HepG2 (cell line): ENCODE measurements around the gene NOP58. TPM values are rescaled to one million over a fixed set of nuclear protein-coding genes. Genes with fewer than 3 reads are reported as not detected.
A peak's percentile ranks its signal among the peaks of the same experiment; 100 is the strongest.

Source experiments
- ATAC-seq: fragments of 200-7000 bp; cut with Tn5 transposase; 3 replicates; pipeline ENCODE4 v1.9.1; 2020; ENCODE audit warnings: mild to moderate bottlenecking, moderate library complexity
- BruUV-seq: library from RNA; stranded (reverse); fragments of 400-500 nt; replicated peaks from 2 replicates; lab custom pipeline; 2021; lab: Mats Ljungman, UMichigan
- CTCF ChIA-PET: fragments of 300-600 bp; formaldehyde crosslinking; extraction: SDS; loops from one replicate; lab custom pipeline; 2021; ENCODE audit warnings: low total read pairs, inconsistent platforms, low intra/inter-chr PET ratio; lab: Yijun Ruan, JAX
- POLR2A ChIA-PET: fragments of 350-600 bp; sonication (Branson Sonifier 250); formaldehyde crosslinking; loops from one replicate; lab custom pipeline; 2020; ENCODE audit warnings: antibody characterized with exemption, inconsistent platforms; lab: Yijun Ruan, JAX
- DNase-seq: peaks from one replicate; pipeline ENCODE4 v3.0.0-alpha.2; 2015; ENCODE audit warnings: low spot score
- FAIRE-seq: peaks from 3 replicates; lab custom pipeline; 2011; peaks lifted over from hg19 to GRCh38; lab: Jason Lieb, UNC
- H2AFZ ChIP-seq: one replicate; pipeline ENCODE4 v1.6.1; 2011; ENCODE audit warnings: low read length, inconsistent platforms
- H3K27ac ChIP-seq: fragments of 300-600 bp; 3 replicates; pipeline ENCODE4 v1.8.0; 2011; ENCODE audit warnings: mixed run types, mild to moderate bottlenecking, mixed read lengths, low read length, inconsistent platforms; ENCODE audit not compliant: insufficient read depth; ENCODE audit errors: extremely low read length
- H3K27me3 ChIP-seq, 2 experiments: fragments of 200-600 bp in 1 of 2; 2 replicates in 1 of 2; 3 replicates in 1 of 2; pipeline versions ENCODE4 v1.6.0 to v1.8.0; 2011; ENCODE audit warnings: low read length in 2 of 2, mild to moderate bottlenecking in 2 of 2, moderate library complexity in 2 of 2, inconsistent platforms in 1 of 2; ENCODE audit not compliant: insufficient read depth in 2 of 2, control insufficient read depth in 1 of 2
- H3K36me3 ChIP-seq, 2 experiments: fragments of 200-600 bp in 1 of 2; replicated peaks in 1 of 2; 2 replicates in 1 of 2; 3 replicates in 1 of 2; pipeline versions ENCODE4 v1.5.1 to v1.8.0; 2011; ENCODE audit warnings: low read length in 2 of 2, inconsistent platforms in 1 of 2; ENCODE audit not compliant: insufficient read depth in 2 of 2, control insufficient read depth in 1 of 2
- H3K4me1 ChIP-seq: 2 replicates; pipeline ENCODE4 v1.5.1; 2012; ENCODE audit warnings: low read length, inconsistent platforms; ENCODE audit not compliant: insufficient read depth
- H3K4me2 ChIP-seq: 2 replicates; pipeline ENCODE4 v1.6.0; 2011; ENCODE audit warnings: low read depth, low read length, inconsistent platforms
- H3K4me3 ChIP-seq, 3 experiments: fragments of 200-600 bp in 1 of 3; sonication (generic), shearing (Covaris generic) in 1 of 3; replicated peaks in 1 of 3; 2 replicates each; pipeline ENCODE4 v1.5.1; 2011 to 2016; ENCODE audit warnings: low read length in 3 of 3, inconsistent platforms in 2 of 3, low read depth in 2 of 3, mild to moderate bottlenecking in 2 of 3, control low read depth in 1 of 3, mixed read lengths in 1 of 3; ENCODE audit not compliant: insufficient read depth in 1 of 3
- H3K79me2 ChIP-seq: one replicate; pipeline ENCODE4 v1.6.1; 2011; ENCODE audit warnings: low read length, inconsistent platforms; ENCODE audit not compliant: insufficient read depth
- H3K9ac ChIP-seq: 2 replicates; pipeline ENCODE4 v1.6.0; 2011; ENCODE audit warnings: mild to moderate bottlenecking, low read depth, low read length, inconsistent platforms; ENCODE audit not compliant: insufficient read depth
- H3K9me3 ChIP-seq: 2 replicates; pipeline ENCODE4 v1.5.1; 2012; ENCODE audit warnings: mild to moderate bottlenecking, low read length
- H4K20me1 ChIP-seq: 2 replicates; pipeline ENCODE4 v1.6.0; 2011; ENCODE audit warnings: inconsistent platforms, mild to moderate bottlenecking, low read length, moderate library complexity; ENCODE audit not compliant: insufficient read depth
- GABPB1 ChIP-seq: IDR thresholded peaks from 2 replicates; pipeline ENCODE4 v1.6.1; 2016; ENCODE audit warnings: mild to moderate bottlenecking, missing genetic modification reagents, moderate library complexity, missing compliant biosample characterization
- HDAC2 ChIP-seq: sonication (generic); formaldehyde crosslinking; IDR thresholded peaks from 2 replicates; pipeline ENCODE4 v1.4.0; 2020; ENCODE audit warnings: missing genetic modification reagents
- HOXA3 ChIP-seq: sonication (generic); formaldehyde crosslinking; IDR thresholded peaks from 2 replicates; pipeline ENCODE4 v1.5.0; 2020; ENCODE audit warnings: missing genetic modification reagents
- RBM22 ChIP-seq: fragments of 200-400 bp; formaldehyde crosslinking; optimal IDR thresholded peaks from 2 replicates; pipeline ENCODE3; 2017; ENCODE audit warnings: mild to moderate bottlenecking, low read length, moderate library complexity
- SALL1 ChIP-seq: sonication (generic); formaldehyde crosslinking; IDR thresholded peaks from 2 replicates; pipeline ENCODE4 v1.8.0; 2022; ENCODE audit warnings: mild to moderate bottlenecking, missing genetic modification reagents
- TBX2 ChIP-seq: sonication (generic); formaldehyde crosslinking; IDR thresholded peaks from 2 replicates; pipeline ENCODE4 v1.5.0; 2020; ENCODE audit warnings: missing genetic modification reagents, mild to moderate bottlenecking, borderline replicate concordance
- ZNF121 ChIP-seq: sonication (generic); formaldehyde crosslinking; IDR thresholded peaks from 2 replicates; pipeline ENCODE4 v1.5.0; 2020; ENCODE audit warnings: mild to moderate bottlenecking, missing genetic modification reagents
- ZNF251 ChIP-seq: sonication (generic); formaldehyde crosslinking; IDR thresholded peaks from 2 replicates; pipeline ENCODE4 v1.9.0; 2021; ENCODE audit warnings: mild to moderate bottlenecking, missing genetic modification reagents
- WGBS: methylation state at CpG from one replicate; pipeline ENCODE4 v1.1.6; 2017; ENCODE audit warnings: low lambda C conversion rate; 5-methylcytosine and 5-hydroxymethylcytosine counted together
- in situ Hi-C: cut with HindIII; loops from 2 replicates; pipeline ENCODE4 v1.10.0; 2017; ENCODE audit warnings: low pct_unique_long_range_greater_than_20kb; ENCODE audit not compliant: extremely low pct_ligation_motif_present
- intact Hi-C: fragments of 100-400 bp; cut with micrococcal nuclease; formaldehyde crosslinking; loops from one replicate; pipeline ENCODE4 v1.10.0; 2022; ENCODE audit not compliant: unreplicated experiment
- polyA plus RNA-seq, 8 experiments: library from polyadenylated mRNA; depleted of rRNA in 3 of 8; stranded (reverse) in 7 of 8; unstranded in 1 of 8; fragments of >200 nt; fragmentation: Illumina TruSeq in 4 of 8; extraction: Trizol in 4 of 8; gene quantifications; 2 replicates each; pipeline versions ENCODE4 v1.2.1 to v1.2.3, GENCODE V29; 2011 to 2016; ENCODE audit warnings: low read depth in 4 of 8, missing spikeins in 1 of 8, mixed read lengths in 1 of 8; ENCODE audit not compliant: insufficient read depth in 1 of 8
- total RNA-seq, 5 experiments: library from RNA; depleted of rRNA; stranded (reverse); fragments of >200 nt; fragmentation: Illumina TruSeq; extraction: Trizol; gene quantifications; 2 replicates each; pipeline ENCODE4 v1.2.3, GENCODE V29; 2016; ENCODE audit warnings: low read depth in 1 of 5
- TF ChIP-seq, protein P1 (sequence below): sonication (generic); formaldehyde crosslinking; IDR thresholded peaks from 2 replicates; pipeline ENCODE4 v1.8.0; 2022; ENCODE audit warnings: mild to moderate bottlenecking, missing genetic modification reagents
- TF ChIP-seq, protein P2 (sequence below): sonication (generic); formaldehyde crosslinking; IDR thresholded peaks from 2 replicates; pipeline ENCODE4 v1.5.0; 2020; ENCODE audit warnings: mild to moderate bottlenecking, missing genetic modification reagents, borderline replicate concordance
- TF ChIP-seq, protein P3 (sequence below): IDR thresholded peaks from 2 replicates; pipeline ENCODE4 v1.6.1; 2016; ENCODE audit warnings: missing compliant biosample characterization, missing genetic modification reagents, borderline replicate concordance
- TF ChIP-seq, protein P4 (sequence below): sonication (generic); formaldehyde crosslinking; IDR thresholded peaks from 2 replicates; pipeline ENCODE4 v1.5.1; 2020; ENCODE audit warnings: mild to moderate bottlenecking, missing genetic modification reagents, moderate library complexity

Gene NOP58
- total and polyA plus RNA-seq, 2 of the 13 experiments (the other 11 are each of a cell fraction or from before 2014, with no cell fraction given), result 74.9 to 203 TPM

DNA sequence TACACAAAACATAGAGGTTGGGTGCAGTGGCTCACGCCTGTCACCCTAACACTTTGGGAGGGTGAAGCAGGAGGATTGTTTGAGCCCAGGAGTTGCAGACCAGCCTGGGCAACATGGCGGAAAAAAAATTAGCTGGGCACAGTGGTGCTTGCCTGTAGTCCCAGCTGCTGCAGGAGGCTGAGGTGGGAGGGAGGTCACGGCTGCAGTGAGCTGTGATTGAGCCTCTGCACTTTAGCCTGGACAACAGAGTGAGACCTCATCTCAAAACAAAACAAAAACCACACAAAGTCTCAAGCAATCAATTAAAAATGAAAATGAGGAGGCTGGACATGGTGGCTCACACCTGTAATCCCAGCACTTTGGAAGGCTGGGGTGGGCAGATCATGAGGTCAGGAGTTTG, 4.9 kb downstream of the NOP58 start:
- ATAC-seq, result peak; percentile 35
- Histone ChIP-seq H3K9ac (no peak overlapping the region), H3K4me3 (no peak overlapping the region), H3K4me2 (peak overlapping the region; percentile 95), H3K27me3 (no peaks in the 10 kb centered on the region; a peak in 1 of 5 replicates), H2AFZ (no peak overlapping the region), H3K4me1 (peaks cover 72% of the 10 kb centered on the region), H3K36me3 (peaks cover 7 to 17% of the 10 kb centered on the region in 2 experiments), H3K9me3 (no peaks in the 10 kb centered on the region), H4K20me1 (peaks cover 90% of the 10 kb centered on the region), H3K79me2 (peaks cover 97% of the 10 kb centered on the region), H3K27ac (peak overlapping the region; percentile 11)
- no peak for DNase-seq
- FAIRE-seq, result no peak
- in situ Hi-C loops, result no loop called here
- 72% methylated on average over 3 of the region's 3 CpGs for WGBS
- ChIA-PET POLR2A (no interaction called here), CTCF (no interaction called here)
- BruUV-seq, result no TSS peak
- intact Hi-C loops, result no loop called here
- 0 out of 2 replicates have a peak, but pooled peaks have one; percentile 29 for TF ChIP-seq HOXA3
- peak; percentile 38; the same call in 1 of the 2 replicates for TF ChIP-seq TBX2 (CRISPR knock-in tag)
- TF ChIP-seq SALL1, result peak; percentile 48; the same call in 1 of the 2 replicates
- 0 out of 2 replicates have a peak, but pooled peaks have one; percentile 37 for TF ChIP-seq HDAC2 (CRISPR knock-in tag)
- TF ChIP-seq ZNF251 (CRISPR knock-in tag), result no peak
- TF ChIP-seq, protein P1, sequence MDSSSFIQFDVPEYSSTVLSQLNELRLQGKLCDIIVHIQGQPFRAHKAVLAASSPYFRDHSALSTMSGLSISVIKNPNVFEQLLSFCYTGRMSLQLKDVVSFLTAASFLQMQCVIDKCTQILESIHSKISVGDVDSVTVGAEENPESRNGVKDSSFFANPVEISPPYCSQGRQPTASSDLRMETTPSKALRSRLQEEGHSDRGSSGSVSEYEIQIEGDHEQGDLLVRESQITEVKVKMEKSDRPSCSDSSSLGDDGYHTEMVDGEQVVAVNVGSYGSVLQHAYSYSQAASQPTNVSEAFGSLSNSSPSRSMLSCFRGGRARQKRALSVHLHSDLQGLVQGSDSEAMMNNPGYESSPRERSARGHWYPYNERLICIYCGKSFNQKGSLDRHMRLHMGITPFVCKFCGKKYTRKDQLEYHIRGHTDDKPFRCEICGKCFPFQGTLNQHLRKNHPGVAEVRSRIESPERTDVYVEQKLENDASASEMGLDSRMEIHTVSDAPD (CRISPR knock-in tag), result no peak
- TF ChIP-seq, protein P2, sequence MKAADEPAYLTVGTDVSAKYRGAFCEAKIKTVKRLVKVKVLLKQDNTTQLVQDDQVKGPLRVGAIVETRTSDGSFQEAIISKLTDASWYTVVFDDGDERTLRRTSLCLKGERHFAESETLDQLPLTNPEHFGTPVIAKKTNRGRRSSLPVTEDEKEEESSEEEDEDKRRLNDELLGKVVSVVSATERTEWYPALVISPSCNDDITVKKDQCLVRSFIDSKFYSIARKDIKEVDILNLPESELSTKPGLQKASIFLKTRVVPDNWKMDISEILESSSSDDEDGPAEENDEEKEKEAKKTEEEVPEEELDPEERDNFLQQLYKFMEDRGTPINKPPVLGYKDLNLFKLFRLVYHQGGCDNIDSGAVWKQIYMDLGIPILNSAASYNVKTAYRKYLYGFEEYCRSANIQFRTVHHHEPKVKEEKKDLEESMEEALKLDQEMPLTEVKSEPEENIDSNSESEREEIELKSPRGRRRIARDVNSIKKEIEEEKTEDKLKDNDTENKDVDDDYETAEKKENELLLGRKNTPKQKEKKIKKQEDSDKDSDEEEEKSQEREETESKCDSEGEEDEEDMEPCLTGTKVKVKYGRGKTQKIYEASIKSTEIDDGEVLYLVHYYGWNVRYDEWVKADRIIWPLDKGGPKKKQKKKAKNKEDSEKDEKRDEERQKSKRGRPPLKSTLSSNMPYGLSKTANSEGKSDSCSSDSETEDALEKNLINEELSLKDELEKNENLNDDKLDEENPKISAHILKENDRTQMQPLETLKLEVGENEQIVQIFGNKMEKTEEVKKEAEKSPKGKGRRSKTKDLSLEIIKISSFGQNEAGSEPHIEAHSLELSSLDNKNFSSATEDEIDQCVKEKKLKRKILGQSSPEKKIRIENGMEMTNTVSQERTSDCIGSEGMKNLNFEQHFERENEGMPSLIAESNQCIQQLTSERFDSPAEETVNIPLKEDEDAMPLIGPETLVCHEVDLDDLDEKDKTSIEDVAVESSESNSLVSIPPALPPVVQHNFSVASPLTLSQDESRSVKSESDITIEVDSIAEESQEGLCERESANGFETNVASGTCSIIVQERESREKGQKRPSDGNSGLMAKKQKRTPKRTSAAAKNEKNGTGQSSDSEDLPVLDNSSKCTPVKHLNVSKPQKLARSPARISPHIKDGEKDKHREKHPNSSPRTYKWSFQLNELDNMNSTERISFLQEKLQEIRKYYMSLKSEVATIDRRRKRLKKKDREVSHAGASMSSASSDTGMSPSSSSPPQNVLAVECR (CRISPR knock-in tag), result 0 out of 2 replicates have a peak, but pooled peaks have one; percentile 18
- TF ChIP-seq, protein P3, sequence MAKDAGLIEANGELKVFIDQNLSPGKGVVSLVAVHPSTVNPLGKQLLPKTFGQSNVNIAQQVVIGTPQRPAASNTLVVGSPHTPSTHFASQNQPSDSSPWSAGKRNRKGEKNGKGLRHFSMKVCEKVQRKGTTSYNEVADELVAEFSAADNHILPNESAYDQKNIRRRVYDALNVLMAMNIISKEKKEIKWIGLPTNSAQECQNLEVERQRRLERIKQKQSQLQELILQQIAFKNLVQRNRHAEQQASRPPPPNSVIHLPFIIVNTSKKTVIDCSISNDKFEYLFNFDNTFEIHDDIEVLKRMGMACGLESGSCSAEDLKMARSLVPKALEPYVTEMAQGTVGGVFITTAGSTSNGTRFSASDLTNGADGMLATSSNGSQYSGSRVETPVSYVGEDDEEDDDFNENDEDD (CRISPR knock-in tag), result no peak
- peak; percentile 97 for TF ChIP-seq ZNF121 (CRISPR knock-in tag)
- TF ChIP-seq, protein P4, sequence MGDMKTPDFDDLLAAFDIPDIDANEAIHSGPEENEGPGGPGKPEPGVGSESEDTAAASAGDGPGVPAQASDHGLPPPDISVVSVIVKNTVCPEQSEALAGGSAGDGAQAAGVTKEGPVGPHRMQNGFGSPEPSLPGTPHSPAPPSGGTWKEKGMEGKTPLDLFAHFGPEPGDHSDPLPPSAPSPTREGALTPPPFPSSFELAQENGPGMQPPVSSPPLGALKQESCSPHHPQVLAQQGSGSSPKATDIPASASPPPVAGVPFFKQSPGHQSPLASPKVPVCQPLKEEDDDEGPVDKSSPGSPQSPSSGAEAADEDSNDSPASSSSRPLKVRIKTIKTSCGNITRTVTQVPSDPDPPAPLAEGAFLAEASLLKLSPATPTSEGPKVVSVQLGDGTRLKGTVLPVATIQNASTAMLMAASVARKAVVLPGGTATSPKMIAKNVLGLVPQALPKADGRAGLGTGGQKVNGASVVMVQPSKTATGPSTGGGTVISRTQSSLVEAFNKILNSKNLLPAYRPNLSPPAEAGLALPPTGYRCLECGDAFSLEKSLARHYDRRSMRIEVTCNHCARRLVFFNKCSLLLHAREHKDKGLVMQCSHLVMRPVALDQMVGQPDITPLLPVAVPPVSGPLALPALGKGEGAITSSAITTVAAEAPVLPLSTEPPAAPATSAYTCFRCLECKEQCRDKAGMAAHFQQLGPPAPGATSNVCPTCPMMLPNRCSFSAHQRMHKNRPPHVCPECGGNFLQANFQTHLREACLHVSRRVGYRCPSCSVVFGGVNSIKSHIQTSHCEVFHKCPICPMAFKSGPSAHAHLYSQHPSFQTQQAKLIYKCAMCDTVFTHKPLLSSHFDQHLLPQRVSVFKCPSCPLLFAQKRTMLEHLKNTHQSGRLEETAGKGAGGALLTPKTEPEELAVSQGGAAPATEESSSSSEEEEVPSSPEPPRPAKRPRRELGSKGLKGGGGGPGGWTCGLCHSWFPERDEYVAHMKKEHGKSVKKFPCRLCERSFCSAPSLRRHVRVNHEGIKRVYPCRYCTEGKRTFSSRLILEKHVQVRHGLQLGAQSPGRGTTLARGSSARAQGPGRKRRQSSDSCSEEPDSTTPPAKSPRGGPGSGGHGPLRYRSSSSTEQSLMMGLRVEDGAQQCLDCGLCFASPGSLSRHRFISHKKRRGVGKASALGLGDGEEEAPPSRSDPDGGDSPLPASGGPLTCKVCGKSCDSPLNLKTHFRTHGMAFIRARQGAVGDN (CRISPR knock-in tag), result peak; percentile 26; the same call in 1 of the 2 replicates
- TF ChIP-seq GABPB1 (CRISPR knock-in tag), result 0 out of 2 replicates have a peak, but pooled peaks have one; percentile 8
- peak; percentile 35 for TF ChIP-seq RBM22
